ENCODE results near the gene MEAF6. TPM values are rescaled to one million over a fixed set of nuclear protein-coding genes. Genes with fewer than 3 reads are reported as not detected.

MEAF6 gene
- total RNA-seq, 1 experiment from 2014 or later, result 51.6 TPM

GRCh38 chr1:37455516-37455915 is 59.0 kb downstream of the MEAF6 start:
- Histone ChIP-seq H3K9ac (ENCODE audit: extremely low read depth, insufficient read length, low read length) (no peak overlapping the region), H3K23me2 (ENCODE audit: insufficient read length, low read depth, low read length, poor library complexity, severe bottlenecking) (no peaks in the 10 kb centered on the region)
- no peak for DNase-seq

More at GRCh38 chr1:37455516-37455915, 59.0 kb downstream of the MEAF6 start:
- Histone ChIP-seq H3K4ac (ENCODE audit: low read depth, low read length) (no peak overlapping the region), H2BK15ac (ENCODE audit: low read depth, low read length) (no peak overlapping the region), H2BK5ac (ENCODE audit: insufficient read length, low read length) (no peak overlapping the region), H2BK120ac (ENCODE audit: low read depth, low read length, poor library complexity, severe bottlenecking) (no peak overlapping the region), H3K9me3 (ENCODE audit: control insufficient read depth, low read depth, low read length) (no peaks in the 10 kb centered on the region), H2AFZ (ENCODE audit: low read length) (no peak overlapping the region), H3K4me1 (ENCODE audit: insufficient read depth, low read length) (peaks cover 7% of the 10 kb centered on the region; the same call in 1 of the 2 replicates), H3K27me3 (ENCODE audit: insufficient read depth, low read length) (no peaks in the 10 kb centered on the region), H2BK12ac (ENCODE audit: insufficient read length, low read depth, low read length) (no peak overlapping the region), H3K4me2 (ENCODE audit: insufficient read depth, insufficient read length, low read length) (no peak overlapping the region), H4K91ac (ENCODE audit: insufficient read length, low read depth, low read length) (no peak overlapping the region), H3K56ac (ENCODE audit: insufficient read length, low read depth, low read length) (no peak overlapping the region), H2BK20ac (ENCODE audit: low read depth, low read length, poor library complexity, severe bottlenecking) (no peak overlapping the region), H3K14ac (ENCODE audit: insufficient read depth, low read length) (no peak overlapping the region), H3K23ac (ENCODE audit: insufficient read length, low read depth, low read length) (no peak overlapping the region), H3K79me1 (ENCODE audit: insufficient read depth, low read depth, low read length, poor library complexity, severe bottlenecking) (no peaks in the 10 kb centered on the region), H3K27ac (ENCODE audit: insufficient read length, low read depth, low read length) (no peak overlapping the region), H3K79me2 (ENCODE audit: insufficient read depth, low read length) (no peaks in the 10 kb centered on the region), H3T11ph (ENCODE audit: low read length) (no peak overlapping the region), H4K8ac (replicated peaks; ENCODE audit: insufficient read length, low read depth, low read length) (no peak overlapping the region), H4K20me1 (ENCODE audit: control insufficient read depth, insufficient read depth, insufficient read length) (no peaks in the 10 kb centered on the region), H2AK5ac (ENCODE audit: insufficient read length, low read length) (no peak overlapping the region), H3K18ac (ENCODE audit: insufficient read length, low read depth, low read length) (no peak overlapping the region), H4K5ac (ENCODE audit: insufficient read length, low read depth, low read length) (no peak overlapping the region)
- H3K36me3 Mint-ChIP-seq (ENCODE audit: insufficient read depth in 1 of 3, low read depth in 3 of 3), result no peaks in the 10 kb centered on the region
- no peaks in the 10 kb centered on the region; a peak in 2 of 5 replicates for H3K9me3 Mint-ChIP-seq
- no peak overlapping the region for H3K4me3 Mint-ChIP-seq
- peaks cover 15 to 33% of the 10 kb centered on the region in 2 experiments for H3K4me1 Mint-ChIP-seq
- TF ChIP-seq CTCF (conservative IDR thresholded peaks at IDR 0.05), result no peak
- WGBS (ENCODE audit: extremely low coverage, insufficient read length, low lambda C conversion rate), result no CpG with 5 or more reads among the region's 10 CpGs
- no peak overlapping the region for H3K27ac Mint-ChIP-seq
- H3K27me3 Mint-ChIP-seq (ENCODE audit: low read depth), result no peaks in the 10 kb centered on the region
